H1 (cell line): ENCODE measurements around the gene ZNF182. TPM values are rescaled to one million over a fixed set of nuclear protein-coding genes. Genes with fewer than 3 reads are reported as not detected.

Source experiments
- CTCF ChIA-PET: fragments of 300-600 bp; sonication (Branson Sonifier 250); formaldehyde crosslinking; loops from one replicate; lab custom pipeline; 2021; ENCODE audit not compliant: partially characterized antibody; lab: Charles Lee
- POLR2A ChIA-PET: fragments of 300-600 bp; sonication (Branson Sonifier 250); formaldehyde crosslinking; loops from one replicate; lab custom pipeline; 2021; ENCODE audit warnings: inconsistent platforms; ENCODE audit not compliant: partially characterized antibody; lab: Charles Lee
- DNase-seq, 2 experiments: peaks; one replicate each; pipeline versions ENCODE4 v3.0.0 to v3.0.0-alpha.2; 2010 to 2022; ENCODE audit warnings: low spot score in 2 of 2, low read depth in 1 of 2, mixed read lengths in 1 of 2
- FAIRE-seq: peaks from 2 replicates; lab custom pipeline; 2011; peaks lifted over from hg19 to GRCh38; lab: Jason Lieb, UNC
- H2AFZ ChIP-seq: 2 replicates; pipeline ENCODE4 v1.8.1; 2012; ENCODE audit warnings: low read length, inconsistent platforms
- H2AK5ac ChIP-seq: 2 replicates; pipeline ENCODE4 v1.6.1; 2013; ENCODE audit warnings: low read depth, low read length
- H2BK120ac ChIP-seq: replicated peaks from 2 replicates; pipeline ENCODE3; 2013; ENCODE audit warnings: low read depth, low read length, inconsistent platforms
- H2BK12ac ChIP-seq: 2 replicates; pipeline ENCODE4 v1.6.1; 2013; ENCODE audit warnings: low read depth, low read length
- H2BK15ac ChIP-seq: 2 replicates; pipeline ENCODE4 v1.6.1; 2013; ENCODE audit warnings: low read length
- H2BK20ac ChIP-seq: 2 replicates; pipeline ENCODE4 v1.6.1; 2013; ENCODE audit warnings: low read length
- H2BK5ac ChIP-seq: 2 replicates; pipeline ENCODE4 v1.6.1; 2013; ENCODE audit warnings: low read depth, low read length
- H3K14ac ChIP-seq: 2 replicates; pipeline ENCODE4 v1.6.1; 2013; ENCODE audit warnings: inconsistent platforms; ENCODE audit not compliant: insufficient read length
- H3K18ac ChIP-seq: 2 replicates; pipeline ENCODE4 v1.6.1; 2013; ENCODE audit warnings: low read length; ENCODE audit errors: extremely low read depth
- H3K23ac ChIP-seq: 2 replicates; pipeline ENCODE4 v1.6.1; 2013; ENCODE audit warnings: inconsistent platforms; ENCODE audit not compliant: insufficient read length
- H3K23me2 ChIP-seq: 2 replicates; pipeline ENCODE4 v1.6.1; 2013; ENCODE audit warnings: low read depth, low read length
- H3K27ac ChIP-seq: 2 replicates; pipeline ENCODE4 v1.6.1; 2011; ENCODE audit warnings: low read depth, low read length, inconsistent platforms
- H3K27me3 ChIP-seq, 4 experiments: replicated peaks in 1 of 4; 1 replicate in 1 of 4; 2 replicates in 3 of 4; pipeline versions ENCODE4 v1.6.1 to v1.8.1; 2011 to 2013; ENCODE audit warnings: low read length in 3 of 4, mild to moderate bottlenecking in 3 of 4, inconsistent platforms in 2 of 4, mixed read lengths in 2 of 4, moderate library complexity in 1 of 4; ENCODE audit not compliant: control insufficient read depth in 3 of 4, insufficient read depth in 3 of 4; ENCODE audit errors: extremely low read depth in 1 of 4
- H3K36me3 ChIP-seq, 4 experiments: 2 replicates each; pipeline versions ENCODE4 v1.6.1 to v1.8.1; 2011 to 2013; ENCODE audit warnings: mild to moderate bottlenecking in 4 of 4, low read length in 3 of 4, moderate library complexity in 2 of 4, control low read depth in 1 of 4, inconsistent platforms in 1 of 4; ENCODE audit not compliant: insufficient read depth in 4 of 4, control insufficient read depth in 2 of 4
- H3K4ac ChIP-seq: replicated peaks from 2 replicates; pipeline ENCODE3; 2013; ENCODE audit warnings: low read length, low read depth, mixed read lengths, inconsistent platforms; ENCODE audit not compliant: insufficient read length
- H3K4me1 ChIP-seq, 4 experiments: replicated peaks in 1 of 4; 1 replicate in 1 of 4; 2 replicates in 3 of 4; pipeline versions ENCODE4 v1.6.1 to v1.8.1; 2011 to 2013; ENCODE audit warnings: low read length in 3 of 4, inconsistent platforms in 2 of 4, mixed read lengths in 1 of 4; ENCODE audit not compliant: insufficient read depth in 4 of 4, control insufficient read depth in 3 of 4
- H3K4me2 ChIP-seq, 2 experiments: 2 replicates each; pipeline versions ENCODE4 v1.6.1 to v1.8.1; 2011 to 2013; ENCODE audit warnings: low read depth in 2 of 2, low read length in 2 of 2, control low read depth in 1 of 2, inconsistent platforms in 1 of 2, mild to moderate bottlenecking in 1 of 2; ENCODE audit not compliant: insufficient read depth in 1 of 2
- H3K4me3 ChIP-seq, 4 experiments: fragments of 200-600, 300-600 bp in 1 of 4; sonication (generic), shearing (Covaris generic), sonication (Bioruptor Twin) in 1 of 4; 2 replicates each; pipeline versions ENCODE4 v1.5.1 to v1.8.1; 2011 to 2016; ENCODE audit warnings: low read length in 4 of 4, low read depth in 3 of 4, control low read depth in 2 of 4, inconsistent platforms in 2 of 4, mild to moderate bottlenecking in 2 of 4, mixed read lengths in 1 of 4, moderate library complexity in 1 of 4; ENCODE audit not compliant: insufficient read depth in 2 of 4; ENCODE audit errors: extremely low read depth in 1 of 4
- H3K56ac ChIP-seq: replicated peaks from 2 replicates; pipeline ENCODE3; 2013; ENCODE audit warnings: low read depth, mild to moderate bottlenecking, mixed read lengths, low read length, inconsistent platforms; ENCODE audit not compliant: insufficient read length
- H3K79me1 ChIP-seq: 2 replicates; pipeline ENCODE4 v1.6.1; 2013; ENCODE audit warnings: low read depth, low read length, control low read depth
- H3K79me2 ChIP-seq, 2 experiments: 2 replicates each; pipeline versions ENCODE4 v1.6.1 to v1.8.1; 2012 to 2013; ENCODE audit warnings: low read length in 2 of 2, mild to moderate bottlenecking in 2 of 2, inconsistent platforms in 1 of 2; ENCODE audit not compliant: insufficient read depth in 2 of 2, control insufficient read depth in 1 of 2
- H3K9ac ChIP-seq, 4 experiments: replicated peaks in 1 of 4; 1 replicate in 1 of 4; 2 replicates in 3 of 4; pipeline versions ENCODE4 v1.6.1 to v1.8.1; 2011 to 2013; ENCODE audit warnings: low read depth in 3 of 4, low read length in 3 of 4, control low read depth in 2 of 4, mild to moderate bottlenecking in 2 of 4, moderate library complexity in 2 of 4, inconsistent platforms in 1 of 4; ENCODE audit errors: extremely low read depth in 1 of 4
- H3K9me3 ChIP-seq, 2 experiments: 2 replicates each; pipeline versions ENCODE4 v1.6.1 to v1.8.1; 2012 to 2013; ENCODE audit warnings: mild to moderate bottlenecking in 2 of 2, moderate library complexity in 2 of 2, control low read depth in 1 of 2, inconsistent platforms in 1 of 2, low read depth in 1 of 2, low read length in 1 of 2, mixed read lengths in 1 of 2; ENCODE audit not compliant: insufficient read depth in 2 of 2
- H4K20me1 ChIP-seq, 2 experiments: replicated peaks in 1 of 2; 2 replicates each; pipeline versions ENCODE3 to v1.8.1; 2011 to 2013; ENCODE audit warnings: inconsistent platforms in 2 of 2, low read length in 2 of 2, mild to moderate bottlenecking in 1 of 2; ENCODE audit not compliant: insufficient read depth in 2 of 2, control insufficient read depth in 1 of 2
- H4K5ac ChIP-seq: 2 replicates; pipeline ENCODE4 v1.6.1; 2013; ENCODE audit warnings: low read length, low read depth, mixed read lengths, inconsistent platforms; ENCODE audit not compliant: insufficient read length
- H4K8ac ChIP-seq: 2 replicates; pipeline ENCODE4 v1.8.0; 2013; ENCODE audit warnings: mild to moderate bottlenecking, moderate library complexity, low read length, inconsistent platforms; ENCODE audit not compliant: insufficient read depth; ENCODE audit errors: extremely low read depth
- H4K91ac ChIP-seq: replicated peaks from 2 replicates; pipeline ENCODE3; 2013; ENCODE audit warnings: low read length, mixed read lengths, inconsistent platforms; ENCODE audit not compliant: insufficient read length
- CREB1 ChIP-seq: IDR thresholded peaks from 2 replicates; pipeline ENCODE4 v1.6.1; 2012; ENCODE audit warnings: inconsistent platforms
- WGBS, 2 experiments: shearing (Covaris generic) in 1 of 2; methylation state at CpG; one replicate each; pipeline versions ENCODE4 v1.1.6 to v1.1.7; 2013 to 2015; ENCODE audit warnings: low lambda C conversion rate in 2 of 2, mixed read lengths in 2 of 2, inconsistent platforms in 1 of 2, low coverage in 1 of 2, missing lambda C conversion rate in 1 of 2; ENCODE audit not compliant: insufficient replicate concordance in 2 of 2, insufficient coverage in 1 of 2, insufficient read length in 1 of 2; ENCODE audit errors: extremely low coverage in 1 of 2, missing lambda C conversion rate in 1 of 2; 5-methylcytosine and 5-hydroxymethylcytosine counted together
- polyA plus RNA-seq, 7 experiments: library from polyadenylated mRNA; depleted of rRNA in 3 of 7; stranded (reverse) in 5 of 7; unstranded in 2 of 7; fragments of >200 nt in 5 of 7; fragments of 200-250 nt in 2 of 7; gene quantifications; 1 replicate in 5 of 7; 2 replicates in 1 of 7; 4 replicates in 1 of 7; pipeline versions ENCODE4 v1.2.1 to v1.2.3, GENCODE V29; 2011 to 2013; ENCODE audit warnings: missing spikeins in 2 of 7, mixed read lengths in 2 of 7
- total RNA-seq: library from RNA; stranded (reverse); fragmentation: NEBNext Ultra II Directional; extraction: Animal tissue kit (Norgen Biotek cat#: 25700); gene quantifications from 2 replicates; pipeline ENCODE4 v1.2.1, GENCODE V29; 2021
- TF ChIP-seq, protein P1 (sequence below), 3 experiments: IDR thresholded peaks; 1 replicate in 2 of 3; 2 replicates in 1 of 3; pipeline versions ENCODE4 v1.5.1 to v1.6.1; 2011; ENCODE audit warnings: low read length in 3 of 3, mild to moderate bottlenecking in 3 of 3, inconsistent platforms in 2 of 3, low read depth in 1 of 3, moderate library complexity in 1 of 3; ENCODE audit not compliant: insufficient read depth in 1 of 3; ENCODE audit errors: control extremely low read depth in 1 of 3

The ZNF182 gene
- total and polyA plus RNA-seq, 2 of the 8 experiments (the other 6 are each of a cell fraction or from before 2014, with no cell fraction given), result 1.3 to 8.2 TPM

- ChIA-PET CTCF (interaction anchor here (0.9 to 3.5 kb wide), 7 partner anchors 37 to 276 kb away, joined by 4 to 31 read pairs (median 4); no protein-coding TSS in a partner anchor), POLR2A (no interaction called here)
- no peak overlapping the region for H2AFZ ChIP-seq
- no peaks in the 10 kb centered on the region for H4K20me1 ChIP-seq
- no peak overlapping the region for H4K5ac ChIP-seq
- no peak overlapping the region for H3K27ac ChIP-seq
- no peak overlapping the region for H3K4ac ChIP-seq
- no peak overlapping the region for H2AK5ac ChIP-seq
- no peak overlapping the region for H3K4me3 ChIP-seq
- TF ChIP-seq, protein P1, sequence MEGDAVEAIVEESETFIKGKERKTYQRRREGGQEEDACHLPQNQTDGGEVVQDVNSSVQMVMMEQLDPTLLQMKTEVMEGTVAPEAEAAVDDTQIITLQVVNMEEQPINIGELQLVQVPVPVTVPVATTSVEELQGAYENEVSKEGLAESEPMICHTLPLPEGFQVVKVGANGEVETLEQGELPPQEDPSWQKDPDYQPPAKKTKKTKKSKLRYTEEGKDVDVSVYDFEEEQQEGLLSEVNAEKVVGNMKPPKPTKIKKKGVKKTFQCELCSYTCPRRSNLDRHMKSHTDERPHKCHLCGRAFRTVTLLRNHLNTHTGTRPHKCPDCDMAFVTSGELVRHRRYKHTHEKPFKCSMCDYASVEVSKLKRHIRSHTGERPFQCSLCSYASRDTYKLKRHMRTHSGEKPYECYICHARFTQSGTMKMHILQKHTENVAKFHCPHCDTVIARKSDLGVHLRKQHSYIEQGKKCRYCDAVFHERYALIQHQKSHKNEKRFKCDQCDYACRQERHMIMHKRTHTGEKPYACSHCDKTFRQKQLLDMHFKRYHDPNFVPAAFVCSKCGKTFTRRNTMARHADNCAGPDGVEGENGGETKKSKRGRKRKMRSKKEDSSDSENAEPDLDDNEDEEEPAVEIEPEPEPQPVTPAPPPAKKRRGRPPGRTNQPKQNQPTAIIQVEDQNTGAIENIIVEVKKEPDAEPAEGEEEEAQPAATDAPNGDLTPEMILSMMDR (IDR thresholded peaks at IDR 0.05; ENCODE audit: control extremely low read depth in 1 of 3, insufficient read depth in 1 of 3, low read depth in 1 of 3, low read length in 3 of 3), result no peak
- no peak for TF ChIP-seq CREB1
- H4K8ac ChIP-seq, result no peak overlapping the region
- H3K18ac ChIP-seq, result no peak overlapping the region
- H3K27me3 ChIP-seq, result no peaks in the 10 kb centered on the region
- DNase-seq (no peak), FAIRE-seq (no peak)
- H2BK120ac ChIP-seq, result no peak overlapping the region
- H2BK15ac ChIP-seq, result no peak overlapping the region
- no peak overlapping the region for H2BK5ac ChIP-seq
- no peaks in the 10 kb centered on the region for H3K4me1 ChIP-seq
- H3K56ac ChIP-seq, result no peak overlapping the region
- 100% methylated on average over 1 of the region's 8 CpGs; no CpG with 5 or more reads in 1 of the 2 experiments for WGBS, 2 experiments
- no peak overlapping the region for H4K91ac ChIP-seq
- no peaks in the 10 kb centered on the region for H3K23me2 ChIP-seq
- no peaks in the 10 kb centered on the region for H3K9me3 ChIP-seq
- no peak overlapping the region for H3K23ac ChIP-seq
- H3K14ac ChIP-seq, result no peak overlapping the region
- H3K36me3 ChIP-seq, result no peaks in the 10 kb centered on the region
- no peaks in the 10 kb centered on the region for H3K79me2 ChIP-seq
- no peak overlapping the region for H3K4me2 ChIP-seq
- H2BK12ac ChIP-seq, result no peak overlapping the region
- no peaks in the 10 kb centered on the region for H3K79me1 ChIP-seq
- no peak overlapping the region for H3K9ac ChIP-seq
- no peak overlapping the region for H2BK20ac ChIP-seq
These were observed 24.3 kb upstream of the ZNF182 start for GRCh38 chrX:48028091-48028490.
